Measurements from ENCODE around the gene GAS2L2.
"Not testable (repeated sequence)": the region's sequence is repeated elsewhere in the genome, so short reads cannot be mapped to it uniquely, and the experiment has no call there.

GAS2L2 gene

GRCh38 chr17:35769895-35770486 lies 17.0 kb upstream of the GAS2L2 start:
- no peak for DNase-seq

GRCh38 chr17:35768797-35769196 lies 15.8 kb upstream of the GAS2L2 start:
- no peak for DNase-seq

GRCh38 chr17:35766903-35767510 lies 14.0 kb upstream of the GAS2L2 start:
- DNase-seq = peak; percentile 37

GRCh38 chr17:35766489-35766877 lies 13.4 kb upstream of the GAS2L2 start:
- DNase-seq = no peak

GRCh38 chr17:35765756-35766488 lies 12.9 kb upstream of the GAS2L2 start:
- DNase-seq = no peak

- DNase-seq = no peak
Observed at GRCh38 chr17:35765086-35765710, 12.2 kb upstream of the GAS2L2 start.

- DNase-seq = peak; percentile 80
Observed at GRCh38 chr17:35764123-35764991, 11.3 kb upstream of the GAS2L2 start.

- DNase-seq = no peak
Observed at GRCh38 chr17:35763767-35764122, 10.7 kb upstream of the GAS2L2 start.

- no peak for DNase-seq
Observed at GRCh38 chr17:35761601-35762000, 8.6 kb upstream of the GAS2L2 start.

GRCh38 chr17:35760587-35760986 lies 7.5 kb upstream of the GAS2L2 start, which contains the start of gene C17orf50:
Gene C17orf50 (plus strand): TSS chr17:35760887. CDS start chr17:35760942, 55 bp downstream.
- DNase-seq = no peak

GRCh38 chr17:35757243-35757642 lies 4.2 kb upstream of the GAS2L2 start:
- DNase-seq = no peak

GRCh38 chr17:35752471-35752870 lies 568 bp downstream of the GAS2L2 start:
- DNase-seq = no peak

GRCh38 chr17:35751541-35751940 lies 1.5 kb downstream of the GAS2L2 start:
- DNase-seq = not testable (repeated sequence)

- no peak for DNase-seq
Observed at GRCh38 chr17:35750526-35751395, 2.3 kb downstream of the GAS2L2 start.

- DNase-seq = no peak
Observed at GRCh38 chr17:35749560-35750412, 3.3 kb downstream of the GAS2L2 start.

GRCh38 chr17:35748979-35749378 lies 4.1 kb downstream of the GAS2L2 start:
- no peak for DNase-seq

GRCh38 chr17:35748341-35748841 lies 4.6 kb downstream of the GAS2L2 start:
- no peak for DNase-seq

GRCh38 chr17:35747540-35748017 lies 5.5 kb downstream of the GAS2L2 start:
- DNase-seq = peak; percentile 79

GRCh38 chr17:35745749-35746320 lies 7.2 kb downstream of the GAS2L2 start:
- no peak for DNase-seq

GRCh38 chr17:35745246-35745645 lies 7.8 kb downstream of the GAS2L2 start:
- no peak for DNase-seq

Measured in activated CD4-positive, alpha-beta T cell treated with anti-CD3 and anti-CD28 coated beads, Interleukin-2, amount 50 U/mL, for 1 hour (primary cell).